HT-29 (cell line): ENCODE data around the gene RUFY4. TPM values are rescaled to one million over a fixed set of nuclear protein-coding genes. Genes with fewer than 3 reads are reported as not detected.

Experiments
- DNase-seq: peaks from one replicate; pipeline ENCODE4 v3.0.0-alpha.2; 2015; ENCODE audit warnings: low spot score
- total RNA-seq: library from RNA; depleted of rRNA; stranded (reverse); fragments of >200 nt; shearing (Covaris generic); gene quantifications from 2 replicates; pipeline ENCODE4 v1.2.3, GENCODE V29; 2014; rRNA removed

Gene RUFY4
- not detected in 2 replicates for total RNA-seq

- peak; percentile 75 for DNase-seq
Measured at GRCh38 chr2:218068721-218069334, at the start of gene RUFY4. Gene RUFY4 (plus strand): TSS chr2:218069253. CDS start chr2:218070606, 1,353 bp downstream.

GRCh38 chr2:218019411-218020060, 49.5 kb upstream of the RUFY4 start:
- DNase-seq: no peak

GRCh38 chr2:218020281-218020680, 48.8 kb upstream of the RUFY4 start:
- no peak for DNase-seq

GRCh38 chr2:218020966-218021535, 48.0 kb upstream of the RUFY4 start:
- DNase-seq: no peak

GRCh38 chr2:218021536-218022071, 47.4 kb upstream of the RUFY4 start:
- no peak for DNase-seq

- no peak for DNase-seq
Measured at GRCh38 chr2:218022131-218022850, 46.8 kb upstream of the RUFY4 start.

- DNase-seq: no peak
Measured at GRCh38 chr2:218022851-218023530, 46.1 kb upstream of the RUFY4 start.

- DNase-seq: no peak
Measured at GRCh38 chr2:218023636-218024035, 45.4 kb upstream of the RUFY4 start.

GRCh38 chr2:218024336-218024735, 44.7 kb upstream of the RUFY4 start:
- DNase-seq: no peak

GRCh38 chr2:218024871-218025270, 44.2 kb upstream of the RUFY4 start:
- DNase-seq: no peak

GRCh38 chr2:218026244-218026643, 42.8 kb upstream of the RUFY4 start:
- no peak for DNase-seq

- DNase-seq: no peak
Measured at GRCh38 chr2:218026676-218027425, 42.2 kb upstream of the RUFY4 start.

- no peak for DNase-seq
Measured at GRCh38 chr2:218027426-218028188, 41.4 kb upstream of the RUFY4 start.

- DNase-seq: no peak
Measured at GRCh38 chr2:218028189-218028495, 40.9 kb upstream of the RUFY4 start.

- no peak for DNase-seq
Measured at GRCh38 chr2:218028562-218029348, 40.3 kb upstream of the RUFY4 start.

- DNase-seq: no peak
Measured at GRCh38 chr2:218029366-218030360, 39.4 kb upstream of the RUFY4 start.

GRCh38 chr2:218030409-218031195, 38.5 kb upstream of the RUFY4 start:
- DNase-seq: no peak
